ENCODE results near the gene C20orf144. TPM values are rescaled to one million over a fixed set of nuclear protein-coding genes. Genes with fewer than 3 reads are reported as not detected.

Gene C20orf144
- total RNA-seq, 4 donors from 2014 or later, result not detected

GRCh38 chr20:33651562-33652048, 10.5 kb upstream of the C20orf144 start:
- intact Hi-C loops (cut with DNase I; ENCODE audit: low total_unique reads), result no loop called here

GRCh38 chr20:33653218-33653899, 8.8 kb upstream of the C20orf144 start:
- no peak overlapping the region for H3K4me3 ChIP-seq (ENCODE audit: low read depth, poor library complexity, severe bottlenecking)
- intact Hi-C loops (cut with DNase I; ENCODE audit: low total_unique reads), result no loop called here
- peak in 1 of 2 donors; percentile 88 for DNase-seq (ENCODE audit: low spot score in 2 of 2)
- 29 to 34% methylated on average over 16 of the region's 16 CpGs for WGBS, 2 donors
- TF ChIP-seq CTCF (IDR thresholded peaks at IDR 0.05), result peak in 1 of 3 donors; percentile 66
- no peak for TF ChIP-seq POLR2A (IDR thresholded peaks at IDR 0.05)

More at GRCh38 chr20:33651562-33652048, 10.5 kb upstream of the C20orf144 start:
- TF ChIP-seq POLR2A (IDR thresholded peaks at IDR 0.05) (no peak), CTCF (IDR thresholded peaks at IDR 0.05) (no peak)
- 47 to 48% methylated on average over 13 of the region's 13 CpGs for WGBS, 2 donors
- no peak overlapping the region for H3K4me3 ChIP-seq (ENCODE audit: low read depth, poor library complexity, severe bottlenecking)
- DNase-seq (ENCODE audit: low spot score in 2 of 2), result no peak

GRCh38 chr20:33653900-33654596, 8.1 kb upstream of the C20orf144 start:
- TF ChIP-seq CTCF (IDR thresholded peaks at IDR 0.05), result no peak
- TF ChIP-seq POLR2A (IDR thresholded peaks at IDR 0.05), result no peak
- peak in 1 of 2 donors; percentile 90 for DNase-seq (ENCODE audit: low spot score in 2 of 2)
- intact Hi-C loops (cut with DNase I; ENCODE audit: low total_unique reads), result no loop called here
- H3K4me3 ChIP-seq (ENCODE audit: low read depth, poor library complexity, severe bottlenecking), result no peak overlapping the region
- 53 to 63% methylated on average over 10 to 11 of the region's 11 CpGs for WGBS, 2 donors

- WGBS, 2 donors, result 49 to 59% methylated on average over 14 of the region's 14 CpGs
- peak in 1 of 2 donors; percentile 84 for DNase-seq (ENCODE audit: low spot score in 2 of 2)
Measured at GRCh38 chr20:33654680-33655161, 7.4 kb upstream of the C20orf144 start.

GRCh38 chr20:33655164-33655563, 7.0 kb upstream of the C20orf144 start:
- DNase-seq (ENCODE audit: low spot score in 2 of 2), result no peak
- intact Hi-C loops (cut with DNase I; ENCODE audit: low total_unique reads), result no loop called here
- 45 to 62% methylated on average over 4 of the region's 4 CpGs for WGBS, 2 donors
- no peak for TF ChIP-seq CTCF (IDR thresholded peaks at IDR 0.05)
- no peak for TF ChIP-seq POLR2A (IDR thresholded peaks at IDR 0.05)
- H3K4me3 ChIP-seq (ENCODE audit: low read depth, poor library complexity, severe bottlenecking), result no peak overlapping the region

More at GRCh38 chr20:33654680-33655161, 7.4 kb upstream of the C20orf144 start:
- no peak for TF ChIP-seq POLR2A (IDR thresholded peaks at IDR 0.05)
- no peak for TF ChIP-seq CTCF (IDR thresholded peaks at IDR 0.05)
- no peak overlapping the region for H3K4me3 ChIP-seq (ENCODE audit: low read depth, poor library complexity, severe bottlenecking)
- intact Hi-C loops (cut with DNase I; ENCODE audit: low total_unique reads), result no loop called here
